ENCODE data around the gene VCAN.

- no peak for TF ChIP-seq CTCF (conservative IDR thresholded peaks at IDR 0.05; ENCODE audit: low read length)
- TF ChIP-seq EZH2phosphoT487 (IDR thresholded peaks at IDR 0.05; ENCODE audit: borderline replicate concordance, low read depth, low read length) = no peak
Observed at GRCh38 chr5:83475935-83476814, 4.6 kb downstream of the VCAN start.
